ENCODE measurements around the gene OLFM4.

The OLFM4 gene

DNA sequence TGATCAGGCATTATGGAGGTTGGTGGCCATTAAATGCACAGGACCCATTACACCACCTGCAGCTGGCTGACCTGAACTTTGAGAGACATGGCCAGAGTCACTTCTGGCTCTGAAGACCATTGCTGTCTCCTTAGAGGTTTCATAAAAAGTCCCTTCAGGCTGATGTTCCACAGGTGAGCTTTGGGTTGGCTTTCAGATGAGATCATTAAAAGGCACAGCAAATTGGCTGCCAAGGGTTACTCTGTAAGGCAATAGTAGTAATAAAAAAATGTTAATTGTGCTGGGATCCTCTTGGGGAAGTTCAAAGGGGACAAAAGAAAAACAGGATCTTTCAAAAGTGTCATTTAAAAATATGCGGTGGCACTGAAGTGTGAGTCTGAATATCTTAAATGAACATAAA lies 4.2 kb downstream of the OLFM4 start:
- no peaks in the 10 kb centered on the region for H3K9me3 Mint-ChIP-seq
- H3K27ac Mint-ChIP-seq: no peak overlapping the region
- no peaks in the 10 kb centered on the region for H3K4me1 Mint-ChIP-seq
- H3K27me3 Mint-ChIP-seq: no peaks in the 10 kb centered on the region
- CTCF ChIA-PET: no interaction called here
- H3K36me3 Mint-ChIP-seq: no peaks in the 10 kb centered on the region
- DNase-seq: no peak
- H3K4me3 Mint-ChIP-seq: no peak overlapping the region

- H3K4me1 Mint-ChIP-seq: no peaks in the 10 kb centered on the region
Observed at GRCh38 chr13:53038993-53039392, 10.4 kb downstream of the OLFM4 start.

DNA sequence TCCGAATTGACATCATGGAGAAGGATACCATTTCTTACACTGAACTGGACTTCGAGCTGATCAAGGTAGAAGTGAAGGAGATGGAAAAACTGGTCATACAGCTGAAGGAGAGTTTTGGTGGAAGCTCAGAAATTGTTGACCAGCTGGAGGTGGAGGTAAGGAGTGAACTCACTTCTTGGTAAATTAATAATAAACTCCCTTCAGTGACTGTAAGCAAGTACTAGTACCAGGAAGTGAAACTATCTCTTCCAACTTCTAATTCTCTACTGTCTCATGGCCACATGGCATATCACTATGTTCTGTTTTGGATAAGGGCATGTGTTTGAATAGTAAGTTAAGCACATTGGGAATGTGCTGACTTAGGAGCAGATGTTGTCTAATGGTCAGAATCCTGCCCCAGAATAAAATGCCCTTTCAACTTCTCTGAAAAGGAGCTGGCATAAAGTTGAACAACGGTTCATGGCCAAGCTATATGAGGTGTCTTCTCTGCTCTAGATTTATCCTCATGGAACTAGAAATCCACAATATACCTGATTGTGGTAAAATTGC lies 13.4 kb downstream of the OLFM4 start:
- Mint-ChIP-seq H3K9me3 (no peaks in the 10 kb centered on the region), H3K4me1 (no peaks in the 10 kb centered on the region), H3K27me3 (peaks cover 2% of the 10 kb centered on the region), H3K27ac (no peak overlapping the region), H3K4me3 (no peak overlapping the region), H3K36me3 (no peaks in the 10 kb centered on the region)
- CTCF ChIA-PET: no interaction called here
- DNase-seq: no peak

More at GRCh38 chr13:53038993-53039392, 10.4 kb downstream of the OLFM4 start:
- Mint-ChIP-seq H3K27ac (no peak overlapping the region), H3K36me3 (no peaks in the 10 kb centered on the region), H3K4me3 (no peak overlapping the region), H3K9me3 (no peaks in the 10 kb centered on the region), H3K27me3 (no peaks in the 10 kb centered on the region)
- DNase-seq: no peak
- CTCF ChIA-PET: no interaction called here

GRCh38 chr13:53042877-53043276 lies 14.3 kb downstream of the OLFM4 start:
- CTCF ChIA-PET: no interaction called here
- Mint-ChIP-seq H3K4me1 (no peaks in the 10 kb centered on the region), H3K27me3 (peaks cover 4% of the 10 kb centered on the region), H3K4me3 (no peak overlapping the region), H3K36me3 (no peaks in the 10 kb centered on the region), H3K9me3 (no peaks in the 10 kb centered on the region), H3K27ac (no peak overlapping the region)
- no peak for DNase-seq

- Mint-ChIP-seq H3K27me3 (peaks cover 4% of the 10 kb centered on the region), H3K9me3 (no peaks in the 10 kb centered on the region), H3K4me1 (no peaks in the 10 kb centered on the region), H3K27ac (no peak overlapping the region), H3K4me3 (no peak overlapping the region), H3K36me3 (no peaks in the 10 kb centered on the region)
- no peak for DNase-seq
- CTCF ChIA-PET: no interaction called here
Observed at GRCh38 chr13:53043398-53043797, 14.8 kb downstream of the OLFM4 start.

- Mint-ChIP-seq H3K36me3 (no peaks in the 10 kb centered on the region), H3K9me3 (no peaks in the 10 kb centered on the region), H3K27ac (no peak overlapping the region), H3K27me3 (peaks cover 4% of the 10 kb centered on the region), H3K4me1 (no peaks in the 10 kb centered on the region), H3K4me3 (no peak overlapping the region)
- no peak for DNase-seq
- CTCF ChIA-PET: no interaction called here
Observed at GRCh38 chr13:53045189-53045588, 16.6 kb downstream of the OLFM4 start.

- Mint-ChIP-seq H3K27me3 (peaks cover 4% of the 10 kb centered on the region), H3K4me3 (no peak overlapping the region), H3K4me1 (no peaks in the 10 kb centered on the region), H3K27ac (no peak overlapping the region), H3K36me3 (no peaks in the 10 kb centered on the region), H3K9me3 (no peaks in the 10 kb centered on the region)
- CTCF ChIA-PET: no interaction called here
- no peak for DNase-seq
Observed at GRCh38 chr13:53048880-53049279, 20.3 kb downstream of the OLFM4 start.

DNA sequence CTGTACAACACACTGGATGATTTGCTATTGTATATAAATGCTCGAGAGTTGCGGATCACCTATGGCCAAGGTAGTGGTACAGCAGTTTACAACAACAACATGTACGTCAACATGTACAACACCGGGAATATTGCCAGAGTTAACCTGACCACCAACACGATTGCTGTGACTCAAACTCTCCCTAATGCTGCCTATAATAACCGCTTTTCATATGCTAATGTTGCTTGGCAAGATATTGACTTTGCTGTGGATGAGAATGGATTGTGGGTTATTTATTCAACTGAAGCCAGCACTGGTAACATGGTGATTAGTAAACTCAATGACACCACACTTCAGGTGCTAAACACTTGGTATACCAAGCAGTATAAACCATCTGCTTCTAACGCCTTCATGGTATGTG lies 21.5 kb downstream of the OLFM4 start:
- Mint-ChIP-seq H3K9me3 (no peaks in the 10 kb centered on the region), H3K4me3 (no peak overlapping the region), H3K4me1 (no peaks in the 10 kb centered on the region), H3K27me3 (peaks cover 4% of the 10 kb centered on the region), H3K27ac (no peak overlapping the region), H3K36me3 (no peaks in the 10 kb centered on the region)
- CTCF ChIA-PET: no interaction called here
- no peak for DNase-seq

DNA sequence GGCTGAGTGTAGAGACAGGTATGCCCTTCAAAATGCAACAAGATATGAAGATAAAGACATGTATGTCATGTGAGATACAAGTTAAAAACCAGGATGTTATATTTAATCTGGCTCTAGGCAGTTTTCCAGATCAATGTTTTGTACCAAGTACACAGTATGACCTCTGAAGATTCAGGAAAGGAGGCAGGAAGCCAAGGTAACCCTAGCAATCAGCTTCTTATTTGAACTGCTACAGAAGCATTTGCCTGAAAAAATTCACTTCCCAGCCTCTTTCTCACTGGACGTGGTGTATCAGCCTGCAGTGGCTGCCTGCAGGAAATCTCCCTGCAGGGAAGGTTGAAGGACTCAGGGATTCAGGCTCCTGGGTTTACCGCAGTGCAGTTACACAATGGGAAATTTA lies 24.1 kb downstream of the OLFM4 start:
- no peak for DNase-seq
- no peak overlapping the region for H3K27ac Mint-ChIP-seq
- no peaks in the 10 kb centered on the region for H3K9me3 Mint-ChIP-seq
- H3K4me1 Mint-ChIP-seq: no peaks in the 10 kb centered on the region
- H3K27me3 Mint-ChIP-seq: no peaks in the 10 kb centered on the region
- no peak overlapping the region for H3K4me3 Mint-ChIP-seq
- CTCF ChIA-PET: no interaction called here
- H3K36me3 Mint-ChIP-seq: no peaks in the 10 kb centered on the region

DNA sequence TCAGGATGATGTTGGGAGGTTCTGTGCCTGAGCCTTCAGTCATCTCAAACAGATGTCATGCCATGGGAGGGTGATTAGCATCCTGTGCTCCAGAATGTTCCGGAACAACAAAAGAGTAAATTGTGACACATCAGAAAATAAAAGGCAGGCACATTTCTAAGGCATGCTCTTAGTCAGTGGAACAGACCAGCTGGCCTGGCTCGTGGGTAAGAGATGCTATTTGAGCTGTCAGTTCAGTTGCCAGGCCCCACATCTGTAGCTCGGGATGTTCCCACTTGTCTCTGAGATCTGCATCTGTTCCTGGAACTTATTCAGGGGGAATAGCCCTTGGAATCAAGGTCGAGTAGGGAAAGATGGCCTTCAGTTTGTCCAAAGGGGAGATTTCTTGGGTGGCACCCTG lies 26.0 kb downstream of the OLFM4 start:
- no peak overlapping the region for H3K27ac Mint-ChIP-seq
- no peaks in the 10 kb centered on the region for H3K27me3 Mint-ChIP-seq
- CTCF ChIA-PET: no interaction called here
- H3K4me3 Mint-ChIP-seq: no peak overlapping the region
- no peaks in the 10 kb centered on the region for H3K9me3 Mint-ChIP-seq
- no peaks in the 10 kb centered on the region for H3K36me3 Mint-ChIP-seq
- H3K4me1 Mint-ChIP-seq: no peaks in the 10 kb centered on the region
- DNase-seq: no peak

DNA sequence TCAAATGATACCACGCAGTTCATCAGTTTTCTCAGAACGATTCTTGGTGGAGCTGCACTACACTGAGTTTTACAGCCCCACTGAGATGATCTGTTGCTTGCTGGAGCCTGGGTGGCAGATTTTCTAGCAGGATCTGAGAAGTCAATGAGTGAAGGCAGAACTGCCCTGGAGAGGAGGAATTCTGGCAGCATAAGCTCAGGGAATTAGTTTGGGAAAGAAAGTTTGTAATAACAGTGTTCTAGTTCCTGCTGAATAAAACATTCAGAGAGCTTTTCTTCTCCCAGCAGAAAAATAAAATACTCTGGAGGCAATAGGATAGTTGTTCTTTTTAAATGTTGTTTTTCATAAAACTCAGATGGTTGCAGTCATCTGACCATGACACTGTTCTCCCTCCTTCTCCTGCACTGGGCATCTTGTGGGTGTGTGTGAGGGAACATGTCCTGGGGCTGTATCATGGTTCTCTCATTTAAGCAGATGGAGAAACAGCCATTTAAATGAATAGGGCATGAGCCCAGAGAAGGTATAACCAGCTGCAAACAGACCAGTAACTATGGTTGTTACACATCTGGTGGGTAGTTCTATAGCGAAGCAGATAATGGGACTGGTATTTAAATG lies 29.6 kb downstream of the OLFM4 start:
- Mint-ChIP-seq H3K4me3 (no peak overlapping the region), H3K27me3 (no peaks in the 10 kb centered on the region), H3K27ac (no peak overlapping the region), H3K9me3 (no peaks in the 10 kb centered on the region), H3K4me1 (no peaks in the 10 kb centered on the region), H3K36me3 (no peaks in the 10 kb centered on the region)
- CTCF ChIA-PET: no interaction called here
- DNase-seq: no peak

GRCh38 chr13:53060840-53061490 lies 32.4 kb downstream of the OLFM4 start:
- no peaks in the 10 kb centered on the region for H3K27me3 Mint-ChIP-seq

GRCh38 chr13:53064731-53065130 lies 36.1 kb downstream of the OLFM4 start:
- no peak for DNase-seq
- Mint-ChIP-seq H3K4me3 (no peak overlapping the region), H3K9me3 (no peaks in the 10 kb centered on the region), H3K27me3 (no peaks in the 10 kb centered on the region), H3K4me1 (no peaks in the 10 kb centered on the region), H3K36me3 (no peaks in the 10 kb centered on the region), H3K27ac (no peak overlapping the region)
- CTCF ChIA-PET: no interaction called here

More at GRCh38 chr13:53060840-53061490, 32.4 kb downstream of the OLFM4 start:
- DNase-seq: no peak
- Mint-ChIP-seq H3K4me1 (no peaks in the 10 kb centered on the region), H3K36me3 (no peaks in the 10 kb centered on the region), H3K9me3 (no peaks in the 10 kb centered on the region), H3K27ac (no peak overlapping the region), H3K4me3 (no peak overlapping the region)
- CTCF ChIA-PET: interaction anchor here (1.2 kb wide), 1 partner anchor 30 kb away, joined by 3 read pairs; no protein-coding TSS in a partner anchor

DNA sequence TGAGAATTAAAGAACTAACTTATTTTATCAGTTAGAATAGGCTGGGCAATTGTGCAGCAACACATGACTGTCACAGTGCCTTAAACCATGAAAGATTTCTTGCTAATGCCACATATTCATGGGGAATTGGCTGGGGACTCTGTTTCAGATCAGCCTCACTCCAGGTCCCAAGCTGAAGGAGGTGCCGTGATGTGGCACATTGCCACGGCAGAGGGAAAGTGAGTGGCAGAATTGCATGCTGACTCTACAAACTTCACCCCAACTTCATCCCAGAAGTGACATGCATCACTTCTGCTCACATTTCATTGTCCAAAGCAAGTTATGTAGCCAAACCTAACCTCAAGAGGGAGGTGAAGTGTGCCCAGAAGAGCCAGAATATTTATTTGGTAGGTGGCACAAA lies 37.8 kb downstream of the OLFM4 start:
- Mint-ChIP-seq H3K4me3 (no peak overlapping the region), H3K9me3 (no peaks in the 10 kb centered on the region), H3K27ac (no peak overlapping the region), H3K4me1 (no peaks in the 10 kb centered on the region), H3K27me3 (no peaks in the 10 kb centered on the region), H3K36me3 (no peaks in the 10 kb centered on the region)
- no peak for DNase-seq
- CTCF ChIA-PET: no interaction called here
